Suprapubic skin (tissue), 4 donors: ENCODE results near the gene TOP2B.

Source experiments
- CTCF ChIP-seq, 2 donors: fragments of 200-600 bp in 1 of 2; fragments of 450-650 bp in 1 of 2; sonication (generic) in 1 of 2; IDR thresholded peaks; one replicate each; pipeline ENCODE4 v1.5.1; 2016 to 2019; ENCODE audit warnings: antibody characterized with exemption in 2 of 2, mild to moderate bottlenecking in 1 of 2, moderate library complexity in 1 of 2
- EP300 ChIP-seq: sonication (generic); formaldehyde crosslinking; IDR thresholded peaks from one replicate; pipeline ENCODE4 v1.6.1; 2017; ENCODE audit warnings: antibody characterized with exemption
- POLR2A ChIP-seq, 2 donors: fragments of 450-650 bp; IDR thresholded peaks; one replicate each; pipeline ENCODE4 v1.6.1; 2017; ENCODE audit warnings: antibody characterized with exemption in 2 of 2, mild to moderate bottlenecking in 2 of 2, moderate library complexity in 2 of 2
- POLR2AphosphoS5 ChIP-seq, 3 donors: sonication (generic); formaldehyde crosslinking; IDR thresholded peaks; one replicate each; pipeline ENCODE4 v1.6.1; 2017; ENCODE audit warnings: antibody characterized with exemption in 3 of 3

DNA sequence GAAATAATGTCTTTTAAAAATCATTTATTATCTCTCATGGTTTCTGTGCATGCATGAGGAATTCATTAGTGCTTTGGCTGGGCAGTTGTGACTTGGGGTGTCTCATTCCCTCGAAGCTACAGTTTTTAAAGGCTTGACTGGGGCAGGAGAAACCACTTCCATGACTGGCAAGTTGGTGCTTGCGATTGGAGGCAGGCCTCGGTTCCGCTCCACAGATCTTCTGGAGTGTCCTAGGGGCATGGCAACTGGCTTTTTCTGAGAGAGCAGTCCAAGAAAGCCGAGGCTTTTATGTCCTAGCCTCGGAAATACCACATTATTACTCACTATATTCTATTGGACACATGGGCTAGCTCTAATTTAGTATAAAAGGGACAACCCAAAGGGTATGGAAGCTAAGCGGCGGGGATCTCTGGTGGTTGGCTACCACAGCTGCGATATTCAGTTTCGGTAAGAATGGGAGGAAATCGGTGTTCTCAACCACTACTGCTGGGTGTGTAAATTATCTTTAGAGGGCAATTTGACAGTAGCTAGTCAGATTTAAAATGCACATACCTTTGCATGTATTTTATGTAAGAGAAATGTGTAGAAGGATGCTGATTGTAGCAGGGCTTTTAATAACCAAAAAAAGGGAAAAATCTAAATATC, 48.8 kb upstream of the TOP2B start:
- TF ChIP-seq POLR2A (IDR thresholded peaks at IDR 0.05) (no peak), CTCF (IDR thresholded peaks at IDR 0.05) (no peak), POLR2AphosphoS5 (IDR thresholded peaks at IDR 0.05) (no peak), EP300 (no peak)
